GM12872 (cell line): ENCODE measurements around the gene RAB40C.

Source experiments
- CTCF ChIP-seq: IDR thresholded peaks from 3 replicates; pipeline ENCODE4 v1.5.1; 2011; ENCODE audit warnings: low read depth, mild to moderate bottlenecking, low read length, moderate library complexity; ENCODE audit not compliant: insufficient read depth

The RAB40C gene

GRCh38 chr16:608019-608418 is 18.2 kb downstream of the RAB40C start:
- no peak for TF ChIP-seq CTCF

DNA sequence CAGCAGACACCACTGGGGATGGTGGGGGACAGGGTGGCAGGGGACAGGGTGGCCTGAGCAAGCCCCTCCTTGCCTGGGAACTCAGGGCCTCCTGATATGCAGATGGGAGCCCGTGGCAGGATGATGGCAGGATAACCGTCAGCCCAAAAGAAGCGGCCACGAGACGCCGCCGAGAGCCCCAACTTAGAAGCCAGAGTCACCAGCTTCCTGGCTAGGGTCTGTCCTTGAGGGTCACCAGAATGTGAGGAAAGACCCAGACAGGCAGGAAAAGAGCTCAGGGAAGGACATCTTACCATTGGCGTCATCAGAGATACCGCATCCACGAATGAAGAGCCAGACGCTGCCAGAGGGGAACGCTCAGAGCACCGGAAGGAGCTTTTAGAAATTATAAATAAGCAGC is 19.4 kb downstream of the RAB40C start:
- no peak for TF ChIP-seq CTCF

- no peak for TF ChIP-seq CTCF
Measured at GRCh38 chr16:609984-610383, 20.1 kb downstream of the RAB40C start.

DNA sequence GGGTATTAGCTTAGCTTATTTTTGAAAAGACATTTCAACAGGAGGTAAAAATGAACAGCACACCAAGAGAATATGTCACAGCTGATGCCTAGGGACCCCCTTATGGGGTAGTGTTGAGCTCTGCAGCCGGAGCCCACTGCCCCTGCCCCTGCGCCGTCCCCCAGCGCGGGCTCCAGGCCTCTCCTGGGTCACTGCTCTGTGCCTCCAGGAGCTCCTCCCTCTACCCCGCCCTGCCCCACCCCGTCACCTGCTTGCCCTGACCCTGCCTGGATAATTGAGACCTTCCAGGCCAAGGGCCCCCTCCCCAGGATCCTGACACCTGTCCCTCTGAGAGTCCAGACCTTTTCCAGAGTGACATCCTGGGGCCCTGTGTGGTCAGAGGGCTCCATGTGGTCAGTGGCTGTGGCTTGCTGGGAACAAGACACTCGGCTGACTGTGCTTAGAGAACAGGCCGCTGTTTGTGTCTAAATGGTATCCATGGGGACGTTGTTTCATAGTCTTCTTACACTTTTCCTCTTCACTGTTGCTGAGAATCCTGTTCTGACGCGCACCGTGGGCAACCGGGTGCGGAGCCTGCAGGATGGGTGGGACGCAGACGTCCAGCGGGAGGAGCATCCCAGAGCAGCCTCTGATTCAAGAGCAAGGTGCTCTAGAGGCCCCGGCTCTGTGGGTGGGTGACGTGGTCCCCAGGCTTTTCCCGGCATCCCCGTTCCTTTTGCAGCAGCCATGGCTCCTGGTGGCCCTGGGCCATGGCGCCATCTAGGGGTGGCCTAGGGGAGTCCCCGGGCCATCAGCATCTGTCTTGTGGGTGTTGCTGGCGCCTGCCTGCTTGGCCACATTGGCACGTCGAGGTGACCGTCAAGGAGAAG is 20.9 kb downstream of the RAB40C start:
- peak; percentile 44 for TF ChIP-seq CTCF

DNA sequence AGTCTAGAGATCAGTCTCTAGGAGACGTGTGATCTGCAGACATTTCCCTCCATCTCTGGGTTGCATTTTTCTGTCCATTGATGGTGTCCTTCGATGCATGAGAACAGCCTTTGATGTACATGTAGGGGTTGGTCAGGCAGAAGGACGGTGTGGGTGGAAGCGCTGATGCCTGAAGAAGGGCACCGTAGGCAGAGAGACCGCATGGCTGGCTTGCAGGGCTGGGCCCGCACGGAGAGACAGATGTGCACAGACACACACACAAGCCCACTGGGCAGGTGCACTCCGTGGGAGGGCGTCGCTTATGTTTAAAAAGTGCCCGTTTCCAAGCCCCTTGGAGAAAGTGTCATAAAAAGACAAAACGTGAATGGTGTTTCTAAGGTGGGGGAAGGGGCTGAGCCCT is 25.3 kb downstream of the RAB40C start:
- TF ChIP-seq CTCF = no peak

GRCh38 chr16:616733-617586 is 27.1 kb downstream of the RAB40C start:
- TF ChIP-seq CTCF = no peak

GRCh38 chr16:617855-618254 is 28.0 kb downstream of the RAB40C start:
- TF ChIP-seq CTCF = no peak
